Activated CD8-positive, alpha-beta T cell treated with anti-CD3 and anti-CD28 coated beads for 36 hours (primary cell): ENCODE measurements around the gene EPHB1. TPM values are rescaled to one million over a fixed set of nuclear protein-coding genes. Genes with fewer than 3 reads are reported as not detected.

ENCODE experiments used
- ATAC-seq: fragments of 200-7000 bp; cut with Tn5 transposase; one replicate; pipeline ENCODE4 v1.10.0; 2021; ENCODE audit warnings: mild to moderate bottlenecking, moderate library complexity
- CTCF ChIA-PET: fragments of 350-600 bp; sonication (Branson Sonifier 250); formaldehyde crosslinking; loops from one replicate; lab custom pipeline; 2021; ENCODE audit warnings: antibody characterized with exemption; lab: Charles Lee
- POLR2A ChIA-PET: fragments of 350-600 bp; sonication (Branson Sonifier 250); formaldehyde crosslinking; loops from one replicate; lab custom pipeline; 2021; ENCODE audit warnings: antibody characterized with exemption; lab: Charles Lee
- DNase-seq: peaks from one replicate; pipeline ENCODE4 v3.0.0-alpha.2; 2020
- H3K27ac Mint-ChIP-seq: one replicate; pipeline ENCODE4 v1.8.0; 2021; ENCODE audit warnings: mild to moderate bottlenecking, mixed read lengths
- H3K27me3 Mint-ChIP-seq: one replicate; pipeline ENCODE4 v1.8.0; 2021; ENCODE audit warnings: mixed read lengths
- H3K36me3 Mint-ChIP-seq: one replicate; pipeline ENCODE4 v1.8.0; 2021; ENCODE audit warnings: low read depth, mixed read lengths
- H3K4me1 Mint-ChIP-seq: one replicate; pipeline ENCODE4 v1.8.0; 2021; ENCODE audit warnings: low read depth, mixed read lengths
- H3K4me3 Mint-ChIP-seq: one replicate; pipeline ENCODE4 v1.8.0; 2021; ENCODE audit warnings: mild to moderate bottlenecking, moderate library complexity, mixed read lengths
- H3K9me3 Mint-ChIP-seq: one replicate; pipeline ENCODE4 v1.8.0; 2021; ENCODE audit warnings: mixed read lengths
- CTCF ChIP-seq: fragments of 200-600 bp; IDR thresholded peaks from one replicate; pipeline ENCODE4 v1.8.0; 2022; ENCODE audit warnings: antibody characterized with exemption, mild to moderate bottlenecking
- intact Hi-C: fragments of 100-400 bp; cut with micrococcal nuclease; formaldehyde crosslinking; loops from one replicate; pipeline ENCODE4 v1.10.0; 2022
- total RNA-seq, 2 experiments: library from RNA; stranded (reverse); gene quantifications; one replicate each; pipeline ENCODE4 v1.2.3, GENCODE V29; 2021

Gene EPHB1
- total RNA-seq, 2 experiments from 2014 or later = 0.78 TPM; not detected in 1

- CTCF ChIA-PET = interaction anchor here (1.0 kb wide), 1 partner anchor 215 kb away, joined by 3 read pairs; no protein-coding TSS in a partner anchor
Measured at GRCh38 chr3:135009014-135009413, 214.0 kb downstream of the EPHB1 start.

GRCh38 chr3:135012101-135012500 lies 217.0 kb downstream of the EPHB1 start:
- CTCF ChIA-PET = no interaction called here
- DNase-seq (no peak), ATAC-seq (no peak)
- Mint-ChIP-seq H3K27ac (no peak overlapping the region), H3K36me3 (no peaks in the 10 kb centered on the region), H3K27me3 (peaks cover 1% of the 10 kb centered on the region), H3K9me3 (no peaks in the 10 kb centered on the region), H3K4me3 (no peak overlapping the region), H3K4me1 (no peaks in the 10 kb centered on the region)
- no peak for TF ChIP-seq CTCF
- POLR2A ChIA-PET = no interaction called here
- intact Hi-C loops = no loop called here

More at GRCh38 chr3:135009014-135009413, 214.0 kb downstream of the EPHB1 start:
- intact Hi-C loops = no loop called here
- no peak for DNase-seq
- POLR2A ChIA-PET = no interaction called here
- peaks cover 1% of the 10 kb centered on the region for H3K36me3 Mint-ChIP-seq
- no peaks in the 10 kb centered on the region for H3K9me3 Mint-ChIP-seq
- peaks cover 3% of the 10 kb centered on the region for H3K27me3 Mint-ChIP-seq
- no peak overlapping the region for H3K27ac Mint-ChIP-seq
- ATAC-seq = no peak
- no peak for TF ChIP-seq CTCF
- H3K4me3 Mint-ChIP-seq = no peak overlapping the region
- H3K4me1 Mint-ChIP-seq = no peaks in the 10 kb centered on the region

- no peaks in the 10 kb centered on the region for H3K27me3 Mint-ChIP-seq
- H3K4me1 Mint-ChIP-seq = no peaks in the 10 kb centered on the region
- H3K27ac Mint-ChIP-seq = no peak overlapping the region
- DNase-seq (no peak), ATAC-seq (no peak)
- no peaks in the 10 kb centered on the region for H3K36me3 Mint-ChIP-seq
- no peak for TF ChIP-seq CTCF
- H3K9me3 Mint-ChIP-seq = no peaks in the 10 kb centered on the region
- CTCF ChIA-PET = no interaction called here
- POLR2A ChIA-PET = no interaction called here
- intact Hi-C loops = no loop called here
- H3K4me3 Mint-ChIP-seq = no peak overlapping the region
Measured at GRCh38 chr3:135013206-135013605, 218.1 kb downstream of the EPHB1 start.

- no peaks in the 10 kb centered on the region for H3K36me3 Mint-ChIP-seq
- H3K4me3 Mint-ChIP-seq = no peak overlapping the region
- H3K9me3 Mint-ChIP-seq = no peaks in the 10 kb centered on the region
- ChIA-PET CTCF (no interaction called here), POLR2A (interaction anchor here (1.0 kb wide), 1 partner anchor 24 kb away, joined by 3 read pairs; no protein-coding TSS in a partner anchor)
- H3K27ac Mint-ChIP-seq = no peak overlapping the region
- ATAC-seq (no peak), DNase-seq (no peak)
- intact Hi-C loops = no loop called here
- no peak for TF ChIP-seq CTCF
- H3K27me3 Mint-ChIP-seq = no peaks in the 10 kb centered on the region
- peaks cover 4% of the 10 kb centered on the region for H3K4me1 Mint-ChIP-seq
Measured at GRCh38 chr3:135014566-135014965, 219.5 kb downstream of the EPHB1 start.

- Mint-ChIP-seq H3K4me1 (peaks cover 4% of the 10 kb centered on the region), H3K27ac (no peak overlapping the region), H3K27me3 (no peaks in the 10 kb centered on the region), H3K4me3 (no peak overlapping the region), H3K36me3 (no peaks in the 10 kb centered on the region), H3K9me3 (no peaks in the 10 kb centered on the region)
- POLR2A ChIA-PET = no interaction called here
- DNase-seq (no peak), ATAC-seq (no peak)
- CTCF ChIA-PET = no interaction called here
- intact Hi-C loops = no loop called here
- TF ChIP-seq CTCF = no peak
Measured at GRCh38 chr3:135017003-135017893, 222.2 kb downstream of the EPHB1 start.
